H54 (cell line): Measurements from ENCODE around the gene CIT.
"Not testable (repeated sequence)": the region's sequence is repeated elsewhere in the genome, so short reads cannot be mapped to it uniquely, and the experiment has no call there.

Experiments
- DNase-seq: peaks from one replicate; pipeline ENCODE4 v3.0.0; 2011; ENCODE audit warnings: low spot score, mixed read lengths; ENCODE audit not compliant: insufficient read length
- FAIRE-seq: peaks from 3 replicates; lab custom pipeline; 2011; peaks lifted over from hg19 to GRCh38; lab: Jason Lieb, UNC
- POLR2A ChIP-seq: IDR thresholded peaks from 2 replicates; pipeline ENCODE4 v1.6.1; 2011; ENCODE audit warnings: low read depth, mild to moderate bottlenecking, low read length

Gene CIT

GRCh38 chr12:119727600-119728443 is 149.3 kb downstream of the CIT start:
- TF ChIP-seq POLR2A: no peak
- FAIRE-seq (no peak), DNase-seq (no peak)

GRCh38 chr12:119725523-119725922 is 151.6 kb downstream of the CIT start:
- no peak for DNase-seq
- TF ChIP-seq POLR2A: no peak
- FAIRE-seq: no peak

- FAIRE-seq: no peak
- no peak for DNase-seq
- TF ChIP-seq POLR2A: no peak
These were observed 155.8 kb downstream of the CIT start for GRCh38 chr12:119721306-119721705.

- DNase-seq: no peak
- FAIRE-seq: no peak
- no peak for TF ChIP-seq POLR2A
These were observed 156.8 kb downstream of the CIT start for GRCh38 chr12:119720349-119720748.

GRCh38 chr12:119718141-119718540 is 159.0 kb downstream of the CIT start:
- DNase-seq: no peak
- no peak for FAIRE-seq
- no peak for TF ChIP-seq POLR2A

GRCh38 chr12:119715268-119715620 is 161.9 kb downstream of the CIT start:
- TF ChIP-seq POLR2A: no peak
- no peak for FAIRE-seq

GRCh38 chr12:119714614-119715267 is 162.4 kb downstream of the CIT start:
- no peak for TF ChIP-seq POLR2A
- no peak for FAIRE-seq
- DNase-seq: no peak

More at GRCh38 chr12:119715268-119715620, 161.9 kb downstream of the CIT start:
- DNase-seq: no peak

GRCh38 chr12:119713551-119714031 is 163.5 kb downstream of the CIT start:
- no peak for TF ChIP-seq POLR2A
- DNase-seq: no peak
- FAIRE-seq: no peak

- FAIRE-seq: no peak
These were observed 164.4 kb downstream of the CIT start for GRCh38 chr12:119712721-119713120.

GRCh38 chr12:119711693-119712092 is 165.4 kb downstream of the CIT start:
- DNase-seq: no peak
- no peak for FAIRE-seq
- no peak for TF ChIP-seq POLR2A

More at GRCh38 chr12:119712721-119713120, 164.4 kb downstream of the CIT start:
- DNase-seq: no peak
- no peak for TF ChIP-seq POLR2A

GRCh38 chr12:119710965-119711551 is 166.1 kb downstream of the CIT start:
- FAIRE-seq: no peak
- no peak for TF ChIP-seq POLR2A
- DNase-seq: no peak

GRCh38 chr12:119710374-119710964 is 166.7 kb downstream of the CIT start:
- no peak for DNase-seq
- FAIRE-seq: no peak
- TF ChIP-seq POLR2A: no peak

- not testable (repeated sequence) for FAIRE-seq, DNase-seq
These were observed 170.7 kb downstream of the CIT start for GRCh38 chr12:119706427-119706826.

- DNase-seq (no peak), FAIRE-seq (no peak)
- TF ChIP-seq POLR2A: no peak
These were observed 171.9 kb downstream of the CIT start for GRCh38 chr12:119705182-119705581.
